ENCODE data around the gene DEF6.
A peak's percentile ranks its signal among the peaks of the same experiment; 100 is the strongest.
"Not testable (repeated sequence)": the region's sequence is repeated elsewhere in the genome, so short reads cannot be mapped to it uniquely, and the experiment has no call there.

DEF6 gene

GRCh38 chr6:35280903-35281302 is 16.7 kb upstream of the DEF6 start:
- DNase-seq = peak in 1 of 3 experiments; percentile 4

DNA sequence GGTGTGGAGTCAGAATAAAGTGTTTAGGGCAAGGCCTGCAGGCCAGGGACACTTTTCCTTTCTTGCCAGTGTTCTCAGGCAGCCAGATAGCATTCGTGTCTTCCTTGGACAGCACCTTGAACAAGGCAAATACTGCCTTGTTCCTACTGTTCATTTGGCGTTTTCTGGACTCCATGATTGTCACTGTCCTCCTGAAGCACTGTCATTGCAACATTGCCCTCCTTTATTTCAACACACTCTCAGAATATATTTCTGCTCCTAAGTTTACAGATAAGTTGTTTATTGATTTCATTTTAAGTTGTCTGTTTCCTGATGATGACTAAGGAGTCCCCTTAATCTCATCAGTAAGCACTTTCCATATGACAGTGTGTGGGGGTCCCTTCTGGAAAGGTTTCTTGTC is 15.1 kb upstream of the DEF6 start:
- DNase-seq = no peak

DNA sequence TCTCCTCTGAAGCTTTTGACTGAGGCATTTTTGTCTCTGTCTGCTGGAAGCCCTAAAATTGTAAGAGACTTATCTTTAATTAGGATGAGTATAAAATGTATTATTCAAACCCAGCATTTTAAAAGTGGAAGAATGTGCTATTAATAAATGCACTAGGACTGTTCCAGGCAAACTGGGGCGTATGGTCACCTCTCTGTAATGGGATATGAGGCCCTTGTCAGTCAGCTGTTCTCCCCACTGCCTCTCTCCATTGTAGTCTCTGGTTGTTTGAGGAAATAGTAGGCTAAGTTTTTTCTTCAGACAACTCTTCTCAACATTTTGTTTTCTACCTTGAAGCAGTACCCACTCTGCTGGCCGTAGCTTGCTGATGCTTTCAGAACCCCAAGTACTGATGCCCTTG is 14.3 kb upstream of the DEF6 start:
- no peak for DNase-seq

GRCh38 chr6:35287671-35288396 is 9.8 kb upstream of the DEF6 start:
- DNase-seq = no peak

- DNase-seq = no peak
Observed at GRCh38 chr6:35288834-35289233, 8.8 kb upstream of the DEF6 start.

DNA sequence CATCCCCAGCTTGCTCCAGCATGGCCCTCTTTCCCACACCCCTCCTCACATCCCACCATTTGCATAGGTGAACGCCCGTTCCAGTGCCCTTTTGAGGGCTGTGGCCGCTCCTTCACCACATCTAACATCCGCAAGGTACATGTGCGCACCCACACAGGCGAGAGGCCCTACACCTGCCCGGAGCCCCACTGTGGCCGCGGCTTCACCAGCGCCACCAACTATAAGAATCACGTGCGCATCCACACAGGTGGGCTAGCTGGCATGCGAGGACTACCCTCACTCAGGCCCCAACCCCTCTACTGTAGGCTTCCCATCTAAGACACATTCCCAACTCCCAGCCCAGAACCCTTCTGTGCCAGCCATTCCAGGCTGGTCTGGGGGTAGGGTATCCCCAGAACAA is 6.1 kb upstream of the DEF6 start:
- no peak for DNase-seq

- DNase-seq = peak in 1 of 3 experiments; percentile 79
Observed at GRCh38 chr6:35292494-35292893, 5.1 kb upstream of the DEF6 start.

GRCh38 chr6:35293681-35294080 is 3.9 kb upstream of the DEF6 start:
- no peak for DNase-seq

- DNase-seq = peak; percentile 20 to 63 (median 49)
Observed at GRCh38 chr6:35294308-35294945, 3.2 kb upstream of the DEF6 start.

DNA sequence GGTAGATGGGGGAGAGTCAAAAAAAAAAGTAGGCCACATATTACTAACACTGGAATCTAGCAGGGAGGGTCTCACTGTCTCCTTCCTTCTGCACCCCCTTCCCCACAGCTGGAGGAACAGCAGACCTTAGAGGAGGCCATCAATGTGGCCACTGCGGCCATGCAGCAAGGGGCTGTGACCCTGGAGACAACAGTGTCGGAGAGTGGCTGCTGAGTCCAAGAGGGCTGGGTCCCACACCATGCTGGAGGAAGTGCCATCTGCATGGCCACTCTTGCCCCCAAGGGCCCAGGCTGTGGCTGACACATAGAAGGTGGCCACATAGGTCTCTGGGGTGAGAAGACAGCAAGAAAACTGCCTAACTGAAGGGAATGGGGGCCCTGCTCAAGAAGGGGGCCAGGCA is 2.6 kb upstream of the DEF6 start:
- no peak for DNase-seq

- DNase-seq = no peak
Observed at GRCh38 chr6:35295521-35296315, 1.9 kb upstream of the DEF6 start.

GRCh38 chr6:35296931-35297600 is 552 bp upstream of the DEF6 start:
- DNase-seq = no peak

DNA sequence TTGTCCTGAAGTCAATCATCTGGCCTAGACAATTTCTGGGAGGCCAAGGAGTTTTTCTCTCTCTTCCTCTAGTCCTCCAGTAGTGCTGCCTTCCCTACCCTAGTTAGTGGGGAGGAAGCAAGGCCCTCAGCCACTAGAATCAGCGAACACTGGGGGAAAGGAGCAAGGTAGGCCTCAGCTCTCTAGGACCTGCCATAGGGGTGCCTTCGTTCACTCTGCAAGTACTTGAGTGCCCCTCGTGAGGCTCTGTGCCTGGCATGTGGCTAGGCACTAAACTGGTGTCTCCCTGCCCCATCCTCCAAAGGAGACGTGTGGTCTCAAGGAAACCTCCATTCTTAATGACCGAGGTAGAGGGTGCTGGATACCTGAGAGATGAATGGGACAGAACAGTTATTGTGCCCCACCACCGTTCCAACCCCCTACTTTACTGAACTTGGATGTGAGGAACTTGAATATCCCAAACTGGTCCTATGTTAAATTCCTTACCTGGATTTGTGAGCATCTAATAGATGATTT is 1.1 kb downstream of the DEF6 start:
- no peak for DNase-seq

GRCh38 chr6:35299674-35300073 is 2.1 kb downstream of the DEF6 start:
- no peak for DNase-seq

DNA sequence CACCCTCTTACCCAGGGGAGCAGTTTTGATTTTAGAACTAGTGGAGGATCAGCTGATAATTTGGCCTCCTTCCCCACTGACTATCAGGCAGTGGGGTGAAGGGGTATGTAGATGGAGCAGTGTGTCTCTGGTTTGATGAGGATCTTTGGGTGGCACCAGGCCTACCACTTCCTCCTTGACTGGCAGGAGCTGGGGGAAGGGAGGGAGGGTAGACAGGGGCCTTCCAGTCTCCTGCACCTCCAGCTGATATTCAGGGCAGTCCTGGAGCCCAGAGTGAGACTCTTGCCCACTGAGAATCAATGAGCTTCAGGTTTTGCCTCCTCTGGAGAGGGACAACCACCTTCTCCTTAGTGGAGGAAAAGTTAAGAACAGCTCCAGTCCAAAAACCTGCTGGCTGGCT is 3.2 kb downstream of the DEF6 start:
- no peak for DNase-seq

DNA sequence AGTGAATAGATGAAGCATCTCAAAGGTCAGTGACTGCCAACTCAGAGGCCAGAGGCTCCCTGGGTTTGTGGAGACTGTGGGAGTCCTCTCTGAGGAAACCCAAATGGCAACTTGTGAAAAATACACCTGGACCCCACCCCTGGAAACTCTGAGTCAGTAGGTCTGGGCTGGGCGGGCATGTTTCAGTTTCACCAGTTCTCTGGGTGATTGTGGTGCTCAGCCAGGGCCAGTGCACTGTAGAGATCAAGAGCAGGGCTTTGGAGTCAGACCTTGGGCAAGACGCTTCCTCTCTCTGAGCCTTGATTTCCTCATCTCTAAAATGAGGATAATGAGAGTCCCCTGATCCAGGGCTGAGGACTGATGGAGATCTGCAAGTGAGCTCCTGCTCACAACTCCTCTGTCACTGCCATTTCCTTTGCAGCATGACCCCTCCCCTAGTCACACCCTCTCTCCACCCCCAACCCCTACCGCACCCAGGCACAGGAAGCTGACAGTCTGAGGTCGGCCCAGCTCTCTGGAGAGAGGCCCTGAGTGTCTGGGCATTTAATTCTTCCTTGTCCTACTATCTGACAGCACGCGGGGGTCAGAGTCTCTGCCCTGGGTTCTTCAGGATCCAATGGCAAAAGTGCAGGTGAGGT is 5.1 kb downstream of the DEF6 start:
- no peak for DNase-seq

GRCh38 chr6:35304299-35304698 is 6.7 kb downstream of the DEF6 start:
- DNase-seq = no peak

DNA sequence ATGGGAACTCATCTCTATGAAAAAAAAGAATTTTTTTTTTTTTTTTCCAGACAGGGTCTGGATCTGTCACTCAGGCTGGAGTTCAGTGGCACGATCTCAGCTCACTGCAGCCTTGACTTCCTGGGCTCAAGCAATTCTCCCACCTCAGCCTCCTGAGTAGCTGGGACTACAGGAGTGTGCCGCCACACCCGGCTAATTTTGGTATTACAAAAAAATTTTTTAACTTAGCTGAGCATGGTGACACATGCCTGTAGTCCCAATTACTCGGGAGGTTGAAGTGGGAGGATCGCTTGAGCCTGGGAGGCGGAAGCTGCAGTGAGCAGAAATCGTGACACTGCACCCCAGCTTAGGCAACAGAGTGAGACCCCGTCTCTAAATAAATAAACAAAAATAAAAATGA is 7.5 kb downstream of the DEF6 start:
- no peak for DNase-seq

- not testable (repeated sequence) for DNase-seq
Observed at GRCh38 chr6:35307138-35307537, 9.5 kb downstream of the DEF6 start.

- not testable (repeated sequence) for DNase-seq
Observed at GRCh38 chr6:35308543-35308942, 10.9 kb downstream of the DEF6 start.

DNA sequence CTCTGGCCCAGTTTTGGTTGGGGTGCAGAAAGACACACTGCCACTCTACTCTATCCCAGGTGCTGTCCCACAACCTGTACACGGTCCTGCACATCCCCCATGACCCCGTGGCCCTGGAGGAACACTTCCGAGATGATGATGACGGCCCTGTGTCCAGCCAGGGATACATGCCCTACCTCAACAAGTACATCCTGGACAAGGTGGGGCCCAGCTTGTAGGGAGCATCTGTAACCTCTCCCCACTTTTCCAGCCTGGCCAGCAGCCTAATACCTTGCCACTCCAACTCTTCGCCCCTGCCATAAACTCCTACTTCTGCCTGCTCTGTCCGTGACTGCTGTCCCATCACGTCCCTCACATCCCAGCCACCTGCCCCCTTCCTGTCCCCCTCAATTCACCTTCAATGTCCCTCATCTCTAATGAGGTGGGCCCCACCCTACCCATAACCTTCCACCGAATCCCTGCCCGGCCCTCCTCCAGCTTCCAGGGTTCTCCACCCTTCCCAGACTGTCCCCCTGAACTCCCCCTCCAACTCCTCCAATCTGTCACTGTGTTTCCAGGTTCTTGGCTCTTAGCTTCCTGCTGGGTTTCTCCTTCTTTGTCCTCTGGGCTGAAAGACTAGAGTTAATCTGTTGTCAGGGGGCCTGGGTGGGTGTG is 12.1 kb downstream of the DEF6 start:
- no peak for DNase-seq

DNA sequence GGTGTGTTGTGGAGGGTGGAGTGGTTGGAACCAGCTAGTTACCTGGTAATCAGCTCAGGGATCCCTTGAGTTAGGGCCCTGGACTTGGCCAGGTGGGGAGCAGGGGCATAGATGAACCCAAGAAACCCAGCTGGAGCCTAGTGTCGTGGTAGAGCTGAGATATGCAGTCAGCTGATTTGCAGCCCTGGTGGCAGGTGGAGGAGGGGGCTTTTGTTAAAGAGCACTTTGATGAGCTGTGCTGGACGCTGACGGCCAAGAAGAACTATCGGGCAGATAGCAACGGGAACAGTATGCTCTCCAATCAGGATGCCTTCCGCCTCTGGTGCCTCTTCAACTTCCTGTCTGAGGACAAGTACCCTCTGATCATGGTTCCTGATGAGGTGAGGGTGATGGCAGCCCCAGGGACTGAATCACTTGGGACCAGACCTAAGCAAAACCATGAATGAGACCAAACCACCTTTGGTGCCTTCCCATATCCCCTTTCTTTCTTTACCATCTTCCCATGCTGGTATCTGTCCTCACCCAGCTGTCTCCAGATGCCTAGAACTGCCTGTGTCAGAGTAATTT is 12.7 kb downstream of the DEF6 start:
- no peak for DNase-seq
